AG04450 (cell line): ENCODE data around the gene AADACL2. TPM values are rescaled to one million over a fixed set of nuclear protein-coding genes. Genes with fewer than 3 reads are reported as not detected.
"Not testable (repeated sequence)": the region's sequence is repeated elsewhere in the genome, so short reads cannot be mapped to it uniquely, and the experiment has no call there.

Experiments used
- CTCF ChIA-PET: fragments of 300-600, 350-600 bp; formaldehyde crosslinking; extraction: SDS; loops from one replicate; lab custom pipeline; 2022; ENCODE audit warnings: antibody characterized with exemption, inconsistent platforms; lab: Charles Lee
- POLR2A ChIA-PET: fragments of 350-600 bp; formaldehyde crosslinking; extraction: SDS; loops from one replicate; lab custom pipeline; 2021; ENCODE audit warnings: antibody characterized with exemption, inconsistent platforms; lab: Yijun Ruan, JAX
- DNase-seq: peaks from one replicate; pipeline ENCODE4 v3.0.0-alpha.2; 2011; ENCODE audit warnings: low read depth, low spot score
- H3K27ac ChIP-seq: one replicate; pipeline ENCODE4 v1.5.1; 2012; ENCODE audit warnings: low read depth, low read length, control low read depth
- H3K27me3 ChIP-seq: one replicate; pipeline ENCODE4 v1.6.0; 2012; ENCODE audit warnings: low read length; ENCODE audit not compliant: control insufficient read depth, insufficient read depth
- H3K4me3 ChIP-seq: 2 replicates; pipeline ENCODE4 v1.5.1; 2011; ENCODE audit warnings: mild to moderate bottlenecking, low read depth, low read length, control low read depth
- H3K9me3 ChIP-seq: 2 replicates; pipeline ENCODE4 v1.5.1; 2012; ENCODE audit warnings: low read length; ENCODE audit not compliant: control insufficient read depth, insufficient read depth
- CTCF ChIP-seq: IDR thresholded peaks from 2 replicates; pipeline ENCODE4 v1.5.1; 2011; ENCODE audit warnings: low read depth, low read length, control low read depth, inconsistent platforms
- polyA plus RNA-seq: library from polyadenylated mRNA; depleted of rRNA; stranded (reverse); fragments of >200 nt; gene quantifications from 2 replicates; pipeline ENCODE4 v1.2.3, GENCODE V29; 2011

AADACL2 gene
- polyA plus RNA-seq, 1 experiment: not detected

- ChIA-PET CTCF (no interaction called here), POLR2A (no interaction called here)
- no peak overlapping the region for H3K27ac ChIP-seq
- no peak for TF ChIP-seq CTCF
- H3K9me3 ChIP-seq: no peaks in the 10 kb centered on the region
- no peak for DNase-seq
- no peak overlapping the region for H3K4me3 ChIP-seq
- no peaks in the 10 kb centered on the region for H3K27me3 ChIP-seq
Observed at GRCh38 chr3:151788401-151788800, 54.7 kb downstream of the AADACL2 start.

DNA sequence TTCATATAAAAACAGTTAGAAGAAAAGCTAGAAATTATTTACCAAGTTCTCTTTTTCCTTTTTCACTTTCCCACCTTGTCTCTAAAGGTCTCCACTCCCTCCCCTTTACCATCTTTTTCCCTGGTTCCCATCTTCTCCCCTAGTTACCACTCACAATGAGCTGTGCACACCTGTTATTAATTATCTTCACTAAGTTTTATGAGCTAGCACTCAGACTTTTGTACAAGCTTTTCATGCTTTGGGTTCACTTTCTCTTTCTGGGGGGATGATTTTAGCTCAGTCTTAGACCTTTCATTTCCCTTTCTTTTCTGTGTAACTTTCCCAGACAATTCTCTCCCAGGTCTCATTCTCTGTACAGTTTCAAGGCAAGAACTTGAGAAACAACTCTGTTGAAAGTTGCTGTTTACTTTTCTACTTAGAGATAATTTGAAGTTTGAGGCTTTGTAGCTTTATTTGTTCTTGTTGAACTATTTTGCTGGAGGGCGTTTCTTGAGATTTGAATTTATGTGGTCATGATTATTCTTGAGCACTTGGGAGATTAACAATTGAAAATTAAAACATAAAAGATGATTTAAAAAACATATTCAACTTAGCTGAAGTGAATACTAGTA, 56.2 kb downstream of the AADACL2 start:
- ChIA-PET CTCF (no interaction called here), POLR2A (no interaction called here)
- H3K4me3 ChIP-seq: no peak overlapping the region
- no peak for DNase-seq
- no peak for TF ChIP-seq CTCF
- H3K27ac ChIP-seq: no peak overlapping the region
- no peaks in the 10 kb centered on the region for H3K27me3 ChIP-seq
- H3K9me3 ChIP-seq: no peaks in the 10 kb centered on the region

DNA sequence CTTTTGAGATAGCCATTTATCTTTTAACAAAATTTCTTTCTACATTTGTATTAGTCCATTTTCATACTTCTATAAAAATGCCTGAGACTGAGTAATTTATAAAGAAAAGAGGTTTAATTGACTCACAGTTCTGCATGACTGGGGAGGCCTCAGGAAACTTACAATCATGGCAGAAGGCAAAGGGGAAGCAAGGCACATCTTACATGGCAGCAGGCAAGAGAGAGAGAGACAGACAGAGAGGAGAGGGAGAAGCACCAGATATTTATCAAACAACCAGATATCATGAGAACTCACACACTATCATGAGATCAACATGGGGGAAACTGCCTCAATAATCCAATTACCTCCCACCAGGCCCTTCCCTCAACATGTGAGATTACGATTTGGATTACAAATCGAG, 57.0 kb downstream of the AADACL2 start:
- POLR2A ChIA-PET, H3K27ac ChIP-seq, H3K27me3 ChIP-seq, H3K9me3 ChIP-seq, DNase-seq, H3K4me3 ChIP-seq: not testable (repeated sequence)
- CTCF ChIA-PET: interaction anchor here (0.6 kb wide), 1 partner anchor 322 kb away, joined by 3 read pairs; no protein-coding TSS in a partner anchor

GRCh38 chr3:151792411-151792810, 58.7 kb downstream of the AADACL2 start:
- Histone ChIP-seq H3K9me3 (no peaks in the 10 kb centered on the region), H3K27me3 (no peaks in the 10 kb centered on the region), H3K27ac (no peak overlapping the region), H3K4me3 (no peak overlapping the region)
- DNase-seq: no peak
- ChIA-PET POLR2A (no interaction called here), CTCF (no interaction called here)
- no peak for TF ChIP-seq CTCF

DNA sequence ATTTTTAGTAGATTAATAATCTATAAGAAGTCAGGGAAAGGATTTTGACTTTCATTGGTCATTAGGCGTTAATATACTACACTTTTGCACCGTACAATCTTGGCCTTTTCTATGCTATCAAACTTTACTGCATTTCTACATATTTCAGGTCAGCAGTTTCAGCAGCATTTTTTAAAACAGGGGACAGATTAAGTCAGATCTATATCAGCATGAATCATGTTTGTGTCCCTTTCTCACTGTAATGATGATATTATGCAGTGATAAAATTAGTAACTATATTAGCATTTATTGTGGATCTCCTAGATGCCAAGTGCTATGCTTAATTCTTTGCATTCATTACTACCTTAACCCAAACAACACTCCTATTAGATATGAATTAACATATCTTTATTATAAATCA, 59.9 kb downstream of the AADACL2 start:
- Histone ChIP-seq H3K9me3 (no peaks in the 10 kb centered on the region), H3K4me3 (no peak overlapping the region), H3K27me3 (no peaks in the 10 kb centered on the region), H3K27ac (no peak overlapping the region)
- DNase-seq: no peak
- CTCF ChIA-PET: no interaction called here
- POLR2A ChIA-PET: no interaction called here
- TF ChIP-seq CTCF: no peak

- CTCF ChIA-PET: no interaction called here
- H3K27me3 ChIP-seq: no peaks in the 10 kb centered on the region
- POLR2A ChIA-PET: no interaction called here
- no peak for TF ChIP-seq CTCF
- DNase-seq: no peak
- no peaks in the 10 kb centered on the region for H3K9me3 ChIP-seq
- no peak overlapping the region for H3K4me3 ChIP-seq
- no peak overlapping the region for H3K27ac ChIP-seq
Observed at GRCh38 chr3:151794080-151794479, 60.4 kb downstream of the AADACL2 start.
